K562 (cell line): Measurements from ENCODE around the gene TMEM217. TPM values are rescaled to one million over a fixed set of nuclear protein-coding genes. Genes with fewer than 3 reads are reported as not detected.

Experiments used
- BMI1 ChIP-seq: fragments of 150-350 bp; IDR thresholded peaks from 2 replicates; pipeline ENCODE4 v1.6.1; 2014; ENCODE audit warnings: low read length
- CEBPZ ChIP-seq: fragments of 150-350 bp; IDR thresholded peaks from 2 replicates; pipeline ENCODE4 v1.6.1; 2014; ENCODE audit warnings: low read depth, mild to moderate bottlenecking, low read length, borderline replicate concordance
- DMBX1 ChIP-seq: fragments of 250-450 bp; sonication (Bioruptor Pico); IDR thresholded peaks from 2 replicates; pipeline ENCODE4 v1.8.0; 2022; ENCODE audit warnings: inconsistent platforms, mild to moderate bottlenecking, moderate library complexity, borderline replicate concordance
- KLF16 ChIP-seq: IDR thresholded peaks from 2 replicates; pipeline ENCODE4 v1.6.1; 2016; ENCODE audit warnings: antibody characterized with exemption
- LARP7 ChIP-seq: fragments of 450-650 bp; IDR thresholded peaks from 2 replicates; pipeline ENCODE4 v1.6.1; 2016
- RAD51 ChIP-seq: fragments of 450-650 bp; IDR thresholded peaks from 2 replicates; pipeline ENCODE4 v1.7.1; 2016; ENCODE audit warnings: low read depth, mild to moderate bottlenecking, borderline replicate concordance
- RB1 ChIP-seq: fragments of 450-650 bp; IDR thresholded peaks from 2 replicates; pipeline ENCODE4 v1.6.1; 2017; ENCODE audit warnings: low read depth, mild to moderate bottlenecking
- THAP7 ChIP-seq: fragments of 250-450 bp; sonication (Bioruptor Pico); IDR thresholded peaks from 2 replicates; pipeline ENCODE4 v1.5.0; 2021
- ZBTB11 ChIP-seq, 3 experiments: fragments of 200-800 bp in 1 of 3; fragments of 250-450 bp in 1 of 3; fragments of 450-650 bp in 1 of 3; sonication (Bioruptor Pico) in 1 of 3; sonication (Bioruptor generic) in 1 of 3; formaldehyde crosslinking in 1 of 3; IDR thresholded peaks; 2 replicates each; pipeline versions ENCODE4 v1.6.1 to v1.8.0; 2016 to 2022; ENCODE audit warnings: mild to moderate bottlenecking in 2 of 3, missing genetic modification characterization in 2 of 3, missing compliant biosample characterization in 1 of 3, moderate library complexity in 1 of 3
- ZNF197 ChIP-seq: fragments of 200-800 bp; sonication (Bioruptor generic); IDR thresholded peaks from 2 replicates; pipeline ENCODE4 v1.6.1; 2016; ENCODE audit warnings: low read depth, missing genetic modification characterization, missing compliant biosample characterization
- ZNF408 ChIP-seq: fragments of 250-450 bp; sonication (Bioruptor Pico); IDR thresholded peaks from 2 replicates; pipeline ENCODE4 v1.4.0; 2020; ENCODE audit warnings: low read depth, mild to moderate bottlenecking, moderate library complexity
- ZNF609 ChIP-seq: sonication (generic); formaldehyde crosslinking; IDR thresholded peaks from 2 replicates; pipeline ENCODE4 v1.8.1; 2023; ENCODE audit warnings: missing genetic modification reagents, mild to moderate bottlenecking, borderline replicate concordance
- ZNF644 ChIP-seq: fragments of 200-800 bp; sonication (Bioruptor generic); IDR thresholded peaks from 2 replicates; pipeline ENCODE4 v1.6.1; 2016; ENCODE audit warnings: low read depth, missing genetic modification characterization, missing compliant biosample characterization
- ZNF75A ChIP-seq: fragments of 450-650 bp; formaldehyde crosslinking; IDR thresholded peaks from 2 replicates; pipeline ENCODE4 v1.4.0; 2020; ENCODE audit warnings: mild to moderate bottlenecking
- polyA plus RNA-seq, 8 experiments: library from polyadenylated mRNA; depleted of rRNA in 4 of 8; stranded (reverse) in 5 of 8; unstranded in 3 of 8; fragments of >200 nt; fragmentation: Nextera tagmentation in 2 of 8; fragmentation: Illumina TruSeq in 1 of 8; extraction: Ambion mirVana in 2 of 8; extraction: Trizol in 1 of 8; gene quantifications; 2 replicates each; pipeline versions ENCODE4 v1.2.1 to v1.2.3, GENCODE V29; 2011 to 2014; ENCODE audit warnings: inconsistent platforms in 1 of 8, missing spikeins in 1 of 8
- total RNA-seq, 7 experiments: library from RNA; depleted of rRNA in 6 of 7; stranded (reverse); fragments of >200 nt in 6 of 7; fragmentation: Illumina TruSeq in 2 of 7; extraction: Trizol in 2 of 7; gene quantifications; 2 replicates each; pipeline versions ENCODE4 v1.2.1 to v1.2.3, GENCODE V29; 2011 to 2021; ENCODE audit warnings: low replicate concordance in 1 of 7

TMEM217 gene
- total and polyA plus RNA-seq, 9 of the 15 experiments (the other 6 are each of a cell fraction or from before 2014, with no cell fraction given) = 1.3 to 8.0 (median 1.9) TPM

- TF ChIP-seq ZNF408 (CRISPR knock-in tag) = no peak
- TF ChIP-seq DMBX1 (CRISPR knock-in tag) = peak; percentile 64; the same call in 1 of the 2 replicates
- no peak for TF ChIP-seq THAP7 (CRISPR knock-in tag)
- TF ChIP-seq RAD51 = peak; percentile 89
- no peak for TF ChIP-seq BMI1
- TF ChIP-seq ZNF197 = no peak
- TF ChIP-seq ZBTB11 (CRISPR knock-in tag; IDR thresholded peaks at IDR 0.05) = no peak
- TF ChIP-seq ZNF644 (tag) = no peak
- no peak for TF ChIP-seq RB1
- 0 out of 2 replicates have a peak, but pooled peaks have one; percentile 27 for TF ChIP-seq ZNF75A
- TF ChIP-seq CEBPZ = no peak
- no peak for TF ChIP-seq KLF16
- TF ChIP-seq LARP7 = no peak
- no peak for TF ChIP-seq ZNF609
Measured at GRCh38 chr6:37242429-37243052, 15.4 kb downstream of the TMEM217 start (continued).
